Motor neuron (in vitro differentiated cells): ENCODE measurements around the gene FERMT2. TPM values are rescaled to one million over a fixed set of nuclear protein-coding genes. Genes with fewer than 3 reads are reported as not detected.

Source experiments
- ATAC-seq, 8 experiments: fragments of 200-7000 bp; cut with Tn5 transposase; replicated peaks in 6 of 8; 2 replicates each; pipeline ENCODE4 v1.8.0; 2021; ENCODE audit warnings: mild to moderate bottlenecking in 8 of 8, moderate library complexity in 8 of 8
- H3K27ac ChIP-seq, 2 donors: fragments of 250-450 bp; sonication (Bioruptor Pico); 2 replicates each; pipeline ENCODE4 v1.9.0; 2021; ENCODE audit warnings: antibody characterized with exemption in 2 of 2, mild to moderate bottlenecking in 2 of 2, moderate library complexity in 1 of 2
- H3K4me1 ChIP-seq, 2 donors: fragments of 250-450 bp; sonication (Bioruptor Pico); replicated peaks in 1 of 2; 2 replicates each; pipeline ENCODE4 v1.6.1; 2021; ENCODE audit warnings: antibody characterized with exemption in 2 of 2, mild to moderate bottlenecking in 2 of 2, moderate library complexity in 1 of 2
- H3K4me3 ChIP-seq, 5 donors: fragments of 250-450 bp; sonication (Bioruptor Pico); 2 replicates each; pipeline ENCODE4 v1.9.0; 2021; ENCODE audit warnings: antibody characterized with exemption in 5 of 5, mild to moderate bottlenecking in 5 of 5, moderate library complexity in 4 of 5
- WGBS, 10 experiments: fragments of 450-650 bp; shearing (Covaris generic); methylation state at CpG; one replicate each; pipeline ENCODE4 v1.0.0; 2022; 5-methylcytosine and 5-hydroxymethylcytosine counted together
- in situ Hi-C, 9 experiments: fragments of 400-800 bp; cut with MboI; loops; one replicate each; pipeline ENCODE4 v1.15.0; 2021; ENCODE audit warnings: low sequenced_read_pairs in 9 of 9, low pct_unique_long_range_greater_than_20kb in 2 of 9; ENCODE audit not compliant: unreplicated experiment in 9 of 9
- total RNA-seq, 8 experiments: library from RNA; unstranded; fragments of 300-600 nt; gene quantifications; 2 replicates each; pipeline versions ENCODE4 v1.2.3 to v1.2.4, GENCODE V29; 2022

FERMT2 gene
- total RNA-seq, 8 experiments from 2014 or later = 28.5 to 148 (median 64.9) TPM

DNA sequence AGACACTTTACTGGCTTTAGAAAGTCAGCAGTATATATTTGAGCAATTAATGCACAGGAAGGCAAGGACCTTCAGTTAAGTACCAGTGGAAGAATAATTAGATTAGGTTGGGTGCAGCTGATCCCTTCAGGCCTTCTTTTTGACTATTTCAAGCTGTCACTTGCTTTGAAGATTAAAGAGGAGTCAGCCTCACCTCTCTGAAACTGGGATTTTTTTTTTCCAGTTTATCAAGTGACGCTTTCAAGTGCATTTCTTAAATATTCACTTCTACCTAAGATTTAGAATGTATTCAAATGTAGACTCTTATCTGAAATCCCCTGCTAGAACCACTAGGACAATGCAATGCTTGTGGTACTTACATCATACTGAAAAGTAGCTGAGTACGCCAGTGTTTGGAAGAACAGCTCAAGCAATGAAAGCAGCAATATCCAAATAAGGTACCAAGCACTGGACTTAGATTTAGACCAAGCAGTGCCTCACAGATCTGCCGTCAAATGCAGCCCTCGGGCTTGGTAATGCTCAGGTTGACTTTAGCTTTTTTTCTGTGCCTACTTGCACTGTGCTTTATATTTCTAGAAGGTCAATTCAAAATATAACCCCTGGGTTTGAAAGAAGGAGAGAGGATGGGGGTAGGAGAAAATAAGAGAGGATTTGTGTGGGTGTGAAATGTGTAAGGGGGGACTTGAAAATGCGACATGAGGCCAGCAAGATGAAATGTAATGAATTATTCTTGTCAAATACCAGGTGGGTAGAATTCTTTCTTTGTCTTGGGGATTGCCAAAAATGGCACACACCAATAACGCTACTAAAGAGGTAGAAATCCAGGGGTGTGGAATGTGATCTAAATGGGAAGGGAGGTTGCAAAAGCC lies 3.7 kb upstream of the FERMT2 start:
- 60 to 100% (median 95%) methylated on average over 1 to 6 of the region's 6 CpGs; no CpG with 5 or more reads in 1 of the 10 experiments for WGBS, 10 experiments
- in situ Hi-C loops = no loop called here
- peak in 1 of 8 experiments; percentile 12 for ATAC-seq
- H3K4me1 ChIP-seq = peaks cover 10 to 19% of the 10 kb centered on the region in 2 donors
- no peak overlapping the region for H3K27ac ChIP-seq
- H3K4me3 ChIP-seq = no peak overlapping the region

DNA sequence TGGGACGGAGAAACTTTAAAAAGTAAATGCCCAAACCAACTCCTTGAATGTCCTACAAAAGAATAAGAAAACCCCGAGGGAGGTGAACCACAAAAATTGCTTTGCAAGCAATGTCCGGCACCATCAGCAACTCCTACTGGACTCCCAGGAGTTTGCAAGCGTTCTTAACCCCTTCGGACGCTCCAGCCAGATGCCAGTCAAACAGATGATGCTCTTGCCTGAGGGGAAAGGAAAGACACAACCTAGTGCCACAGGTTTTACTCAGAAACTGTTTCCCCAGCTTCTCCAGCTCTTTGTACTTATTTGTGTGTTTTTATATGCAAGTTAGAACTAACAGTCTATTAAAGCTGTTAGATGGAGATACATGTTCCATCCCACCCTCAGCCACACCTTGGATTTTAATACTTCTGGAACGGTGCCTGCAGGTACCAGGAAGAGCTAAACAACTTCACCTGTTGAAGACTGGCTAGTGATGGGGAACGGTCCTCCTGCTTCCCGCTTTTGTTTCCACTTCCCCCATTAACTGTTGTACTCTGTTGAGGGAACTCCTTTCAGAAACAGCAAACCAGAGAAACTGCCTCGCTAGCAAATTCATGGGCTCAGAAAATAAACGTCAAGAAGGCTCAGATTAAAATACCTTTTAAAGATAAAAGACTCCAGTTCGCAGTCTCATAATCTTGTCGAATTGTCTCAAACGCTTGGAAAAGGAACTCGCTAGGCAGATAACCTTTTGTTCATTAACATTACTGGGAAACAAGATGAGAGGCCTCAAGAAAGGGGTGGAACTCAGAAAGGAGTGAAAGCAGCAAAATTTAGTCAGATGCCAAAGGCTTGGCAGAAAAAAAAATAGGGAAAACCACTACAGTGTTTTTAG lies 1.1 kb upstream of the FERMT2 start:
- Histone ChIP-seq H3K27ac (peak overlapping the region; percentile 92 to 96), H3K4me3 (peak overlapping the region; percentile 66 to 100 (median 90)), H3K4me1 (peaks cover 18 to 31% of the 10 kb centered on the region in 2 donors)
- in situ Hi-C loops = no loop called here
- peak; percentile 5 to 42 (median 21) for ATAC-seq
- 0 to 22% (median 7%) methylated on average over 3 to 11 of the region's 15 CpGs for WGBS, 10 experiments

DNA sequence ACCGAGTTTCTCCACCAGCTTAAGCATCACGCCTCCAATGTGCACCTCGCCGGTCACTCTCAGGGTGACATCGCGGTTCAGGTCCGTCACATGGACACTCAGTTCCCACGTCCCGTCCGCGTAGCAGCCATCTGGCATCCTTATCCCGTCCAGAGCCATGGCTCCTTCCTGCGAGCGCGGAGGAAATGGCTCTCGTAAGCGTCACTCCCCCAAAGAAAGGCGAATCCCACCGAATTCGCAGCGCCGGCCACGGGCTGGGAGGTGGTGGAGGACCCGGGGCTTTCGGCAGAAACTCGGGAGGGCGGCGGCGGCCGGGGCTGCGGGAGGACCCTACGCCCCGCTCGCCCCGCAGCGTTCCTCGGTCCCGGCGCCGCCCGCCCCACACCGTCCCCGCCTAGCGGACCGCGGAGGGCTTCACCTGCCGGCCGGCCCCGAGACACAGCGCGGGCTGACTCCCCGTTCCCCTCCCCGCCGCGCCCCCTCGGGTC lies 396 bp downstream of the FERMT2 start:
- ATAC-seq = peak; percentile 29 to 66 (median 60)
- Histone ChIP-seq H3K4me3 (peak overlapping the region; percentile 66 to 100 (median 90)), H3K27ac (peak overlapping the region; percentile 92 to 93), H3K4me1 (peaks cover 18 to 31% of the 10 kb centered on the region in 2 donors)
- 0 to 5% methylated on average over 1 to 4 of the region's 56 CpGs; no CpG with 5 or more reads in 8 of the 10 experiments for WGBS, 10 experiments
- in situ Hi-C loops = no loop called here

DNA sequence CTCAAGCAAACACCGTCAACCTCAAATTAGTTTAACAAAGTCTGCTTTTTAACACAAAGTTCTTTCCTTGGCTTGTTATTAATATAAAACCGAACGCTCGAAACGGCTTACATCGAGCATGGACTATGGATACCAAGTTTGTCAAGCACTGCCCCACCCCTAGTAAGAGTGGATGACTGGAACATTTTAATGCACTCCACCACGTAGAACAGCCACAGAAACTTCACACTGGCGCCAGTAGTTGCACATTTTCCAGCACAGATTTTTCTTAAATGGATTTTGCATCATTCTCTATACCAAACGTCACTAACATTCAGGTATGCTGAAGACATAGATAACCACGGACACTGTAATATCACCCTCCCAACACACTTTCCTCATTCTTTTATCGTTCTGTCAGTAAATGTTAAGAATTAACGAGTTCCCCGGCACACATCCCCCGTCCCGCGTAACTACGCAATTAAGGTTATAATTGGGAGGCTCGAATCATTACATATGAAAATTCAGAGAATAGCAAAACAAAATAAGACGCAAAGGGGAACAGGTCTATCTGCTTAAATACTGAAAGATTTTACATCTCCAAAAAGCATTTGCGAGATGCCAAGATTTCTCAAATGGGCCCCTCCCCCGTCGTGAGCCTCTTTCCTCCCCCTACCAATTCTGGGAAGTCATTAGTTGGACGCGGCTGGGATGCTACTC lies 990 bp downstream of the FERMT2 start:
- peaks cover 15 to 29% of the 10 kb centered on the region in 2 donors for H3K4me1 ChIP-seq
- H3K27ac ChIP-seq = peak overlapping the region; percentile 92 to 93
- H3K4me3 ChIP-seq = peak overlapping the region; percentile 66 to 100 (median 90)
- peak in 3 of 8 experiments; percentile 11 to 25 (median 11) for ATAC-seq
- 0 to 3% (median 0%) methylated on average over 2 to 21 of the region's 24 CpGs for WGBS, 10 experiments
- in situ Hi-C loops = no loop called here

DNA sequence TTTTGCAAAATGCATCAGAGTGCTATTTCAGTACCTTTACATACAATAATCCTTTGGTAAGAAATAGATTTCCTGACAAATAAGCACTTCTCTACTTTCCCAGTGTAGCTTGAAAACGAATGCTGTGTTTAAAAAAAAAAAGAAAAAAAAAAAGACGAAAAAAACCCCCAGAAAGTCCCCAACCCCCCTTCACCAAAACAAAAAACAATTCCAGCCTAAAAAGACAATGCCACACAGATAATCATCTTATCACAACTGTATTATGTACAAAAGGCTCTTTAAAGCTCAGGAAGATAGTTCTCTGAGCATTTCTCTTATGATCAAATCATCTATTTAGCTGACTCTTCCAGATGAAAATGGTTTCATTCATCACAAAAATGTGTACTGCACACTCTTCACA lies 1.6 kb downstream of the FERMT2 start:
- no peak for ATAC-seq
- peaks cover 10 to 23% of the 10 kb centered on the region in 2 donors for H3K4me1 ChIP-seq
- no peak overlapping the region for H3K27ac ChIP-seq
- in situ Hi-C loops = no loop called here
- H3K4me3 ChIP-seq = peak overlapping the region; percentile 66 to 100 (median 90)
- WGBS, 10 experiments = 0% methylated on average over 1 to 2 of the region's 2 CpGs; no CpG with 5 or more reads in 3 of the 10 experiments

DNA sequence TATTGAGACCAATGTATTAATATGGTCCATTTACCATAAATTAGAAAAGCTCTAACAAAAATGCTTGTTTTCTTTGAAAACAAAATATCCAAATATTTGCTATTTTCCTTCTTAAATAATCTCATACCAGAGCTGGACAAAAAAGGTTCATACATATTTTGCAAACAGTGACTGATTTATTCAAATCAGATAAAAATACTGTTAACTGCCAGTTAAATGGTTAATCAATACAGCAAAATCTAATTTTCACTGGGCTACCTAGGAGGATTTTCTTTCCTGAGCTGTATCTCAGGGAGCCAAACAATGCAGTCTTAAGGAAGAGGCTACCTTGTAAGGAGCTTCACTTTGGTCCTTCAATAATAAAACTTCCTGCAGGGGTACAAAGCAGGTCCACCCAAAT lies 2.0 kb downstream of the FERMT2 start:
- in situ Hi-C loops = no loop called here
- no peak for ATAC-seq
- Histone ChIP-seq H3K27ac (no peak overlapping the region), H3K4me1 (peaks cover 10 to 20% of the 10 kb centered on the region in 2 donors), H3K4me3 (peak overlapping the region; percentile 66 to 100 (median 90))

DNA sequence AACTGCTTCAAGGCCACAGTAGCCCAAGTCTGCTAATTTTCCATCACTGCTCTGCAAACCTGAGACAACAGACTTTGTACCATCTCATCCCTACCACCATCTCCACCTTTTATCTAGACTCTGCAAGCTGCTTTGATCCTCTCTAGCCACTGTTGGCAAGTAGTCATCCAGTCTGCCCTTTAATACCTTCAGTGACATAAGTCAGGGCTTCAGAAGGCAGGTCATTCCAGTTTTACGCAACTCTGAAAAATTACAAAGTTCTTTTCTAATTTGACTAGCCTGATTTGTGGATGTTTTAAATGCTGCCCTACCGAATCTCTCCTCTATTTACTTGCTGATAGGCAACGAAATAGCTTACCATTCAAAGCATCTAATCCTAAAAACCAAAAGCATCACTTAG lies 2.8 kb downstream of the FERMT2 start:
- in situ Hi-C loops = no loop called here
- H3K27ac ChIP-seq = no peak overlapping the region

DNA sequence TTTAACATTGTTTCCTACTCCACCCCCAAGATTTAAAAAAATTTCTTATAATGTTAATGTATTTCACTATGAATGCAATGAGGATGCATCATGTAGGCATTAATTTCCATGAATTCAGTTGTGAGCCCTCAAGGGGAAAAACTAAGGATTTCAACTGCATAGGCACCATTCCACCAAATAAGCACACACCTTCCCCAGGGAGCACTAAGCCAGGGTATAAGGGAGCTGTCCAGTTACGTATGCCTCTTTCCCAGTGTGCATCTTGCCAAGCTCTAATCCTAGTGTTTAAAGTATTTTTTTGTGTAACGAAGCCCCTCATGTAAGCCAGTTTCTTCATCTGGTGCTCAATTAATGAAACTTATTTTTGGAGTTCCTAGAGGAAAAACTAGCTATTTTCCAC lies 6.6 kb downstream of the FERMT2 start:
- no peak overlapping the region for H3K27ac ChIP-seq
- H3K4me3 ChIP-seq = no peak overlapping the region
- WGBS, 10 experiments = 44 to 100% (median 98%) methylated on average over 1 to 2 of the region's 2 CpGs; no CpG with 5 or more reads in 2 of the 10 experiments
- H3K4me1 ChIP-seq = peaks cover 8 to 12% of the 10 kb centered on the region in 2 donors
- in situ Hi-C loops = no loop called here
- ATAC-seq = peak in 3 of 8 experiments; percentile 19 to 78 (median 49)

More for the DNA sequence above, 2.8 kb downstream of the FERMT2 start:
- Histone ChIP-seq H3K4me1 (peaks cover 10 to 20% of the 10 kb centered on the region in 2 donors), H3K4me3 (peak overlapping the region in 4 of 5 donors; percentile 5 to 90 (median 37))
- no peak for ATAC-seq
- 20 to 93% (median 50%) methylated on average over 1 to 3 of the region's 3 CpGs; no CpG with 5 or more reads in 1 of the 10 experiments for WGBS, 10 experiments

DNA sequence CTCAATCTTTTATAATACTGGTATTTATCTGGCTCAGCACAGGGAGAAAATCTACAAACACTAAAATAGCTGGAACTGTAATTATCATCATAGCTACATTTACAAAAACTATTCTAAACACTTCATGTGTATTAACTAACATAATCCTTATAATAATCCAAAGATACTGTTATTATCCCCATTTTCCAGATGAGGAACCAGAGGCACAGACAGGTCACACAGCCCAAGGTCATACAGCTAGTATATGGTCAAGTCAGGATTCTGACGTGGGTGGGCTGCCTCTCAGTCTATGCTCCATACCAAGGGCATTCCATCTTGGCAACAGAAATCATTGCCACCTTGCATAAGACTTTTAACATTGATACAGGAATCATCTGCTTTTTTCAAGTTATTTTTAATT lies 11.4 kb downstream of the FERMT2 start:
- WGBS, 10 experiments = 88 to 100% (median 100%) methylated on average over 1 of the region's 1 CpG; no CpG with 5 or more reads in 5 of the 10 experiments
- in situ Hi-C loops = no loop called here
- no peak overlapping the region for H3K27ac ChIP-seq
- no peaks in the 10 kb centered on the region for H3K4me1 ChIP-seq
- no peak for ATAC-seq
- no peak overlapping the region for H3K4me3 ChIP-seq

DNA sequence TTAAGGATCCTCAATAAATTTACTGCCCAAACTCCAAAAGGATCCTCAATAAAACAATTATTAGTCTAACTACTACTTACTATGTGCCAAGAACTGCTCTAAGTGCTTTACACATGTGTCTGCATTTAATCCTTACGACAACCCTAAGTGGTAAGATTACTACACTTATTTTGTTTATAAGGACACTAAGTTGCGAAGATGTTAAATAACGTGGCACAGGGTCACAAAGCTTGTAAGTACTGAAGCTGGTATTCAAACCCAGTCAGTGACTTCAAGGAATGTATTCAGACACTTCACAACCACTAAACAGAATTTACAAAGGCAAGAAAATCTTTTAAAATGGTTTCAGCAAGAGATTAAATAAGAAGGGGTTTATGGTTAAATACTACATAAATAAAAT lies 13.0 kb downstream of the FERMT2 start:
- WGBS, 10 experiments = 82 to 100% (median 93%) methylated on average over 1 to 3 of the region's 3 CpGs; no CpG with 5 or more reads in 1 of the 10 experiments

DNA sequence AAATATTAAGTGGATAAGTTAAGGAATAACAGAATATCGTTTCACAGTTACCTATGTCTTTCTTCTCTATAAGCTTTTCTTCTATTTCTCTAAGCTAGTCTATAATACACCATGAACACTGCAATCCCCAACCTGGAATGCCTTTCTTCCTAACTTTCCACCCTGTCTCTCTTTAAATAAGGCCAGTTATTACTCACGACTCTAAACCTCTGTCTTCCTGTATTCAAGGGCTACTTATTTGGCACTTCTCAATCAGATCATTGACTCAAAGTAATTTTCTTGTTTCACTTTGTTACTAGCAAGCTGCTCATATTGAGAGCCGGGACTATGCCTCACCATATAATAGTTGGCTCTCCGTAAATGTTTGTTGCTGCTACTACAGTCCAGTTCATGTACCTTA lies 13.5 kb downstream of the FERMT2 start:
- ATAC-seq = no peak
- in situ Hi-C loops = no loop called here
- H3K27ac ChIP-seq = no peak overlapping the region
- WGBS, 10 experiments = 70 to 100% (median 83%) methylated on average over 1 to 4 of the region's 4 CpGs
- H3K4me3 ChIP-seq = no peak overlapping the region
- no peaks in the 10 kb centered on the region for H3K4me1 ChIP-seq

More for the DNA sequence above, 13.0 kb downstream of the FERMT2 start:
- in situ Hi-C loops = no loop called here
- H3K4me1 ChIP-seq = no peaks in the 10 kb centered on the region
- ATAC-seq = no peak
- no peak overlapping the region for H3K27ac ChIP-seq
- H3K4me3 ChIP-seq = no peak overlapping the region

DNA sequence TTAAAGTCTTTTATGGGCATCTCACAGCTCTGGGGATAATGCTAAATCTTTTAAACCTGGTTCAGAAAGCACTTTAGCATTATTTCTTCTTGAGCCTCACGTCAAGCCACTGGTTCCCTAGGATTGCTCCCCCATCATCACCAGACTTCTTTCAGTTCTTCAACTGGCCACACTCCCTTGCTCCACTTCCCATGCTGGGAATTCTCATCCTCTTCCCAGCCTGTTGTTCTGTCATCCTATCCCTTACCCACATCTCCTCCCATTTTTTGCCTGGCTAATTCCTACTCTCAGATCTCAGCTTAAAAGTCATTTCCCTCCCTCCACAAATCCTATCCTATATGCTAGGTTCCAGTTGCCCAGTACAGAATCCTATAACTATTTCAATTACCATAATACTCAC lies 14.4 kb downstream of the FERMT2 start:
- in situ Hi-C loops = no loop called here
- peak in 1 of 8 experiments; percentile 17 for ATAC-seq
- no peaks in the 10 kb centered on the region for H3K4me1 ChIP-seq
- H3K27ac ChIP-seq = no peak overlapping the region
- no peak overlapping the region for H3K4me3 ChIP-seq
- WGBS, 10 experiments = 40 to 100% (median 90%) methylated on average over 1 of the region's 1 CpG; no CpG with 5 or more reads in 4 of the 10 experiments
